Measurements from ENCODE around the gene WNK1. TPM values are rescaled to one million over a fixed set of nuclear protein-coding genes. Genes with fewer than 3 reads are reported as not detected.

Gene WNK1
- total and polyA plus RNA-seq, 2 donors from 2014 or later: 40.2 to 173 TPM

DNA sequence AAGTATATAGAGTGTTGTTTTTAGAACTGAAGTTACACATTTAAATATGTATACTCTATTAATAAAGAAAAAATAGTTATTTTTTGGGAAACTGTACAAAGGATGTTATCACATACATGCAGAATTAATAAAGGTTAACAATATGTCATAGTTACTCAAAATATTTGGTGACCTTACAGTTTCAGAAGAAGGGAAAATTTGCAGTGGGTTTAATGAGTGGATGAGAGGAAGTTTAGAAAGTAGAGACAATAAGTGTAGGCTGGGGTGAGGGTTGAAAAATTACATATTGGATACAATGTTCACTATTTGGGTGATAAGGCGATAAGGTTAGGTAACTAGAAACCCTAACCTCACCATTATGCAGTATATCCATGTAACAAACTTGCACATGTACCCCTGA lies 13.5 kb downstream of the WNK1 start:
- H3K9me3 ChIP-seq (ENCODE audit: control insufficient read depth in 2 of 3, insufficient read depth in 1 of 3, low read length in 3 of 3): no peaks in the 10 kb centered on the region
- DNase-seq (no peak), FAIRE-seq (no peak)
- intact Hi-C loops (cut with DNase I): no loop called here
- no peak overlapping the region for H3K9ac ChIP-seq (ENCODE audit: low read length in 3 of 3)
- no peaks in the 10 kb centered on the region for H3K27me3 ChIP-seq (ENCODE audit: control insufficient read depth, insufficient read depth, low read length)
- TF ChIP-seq, protein P1, sequence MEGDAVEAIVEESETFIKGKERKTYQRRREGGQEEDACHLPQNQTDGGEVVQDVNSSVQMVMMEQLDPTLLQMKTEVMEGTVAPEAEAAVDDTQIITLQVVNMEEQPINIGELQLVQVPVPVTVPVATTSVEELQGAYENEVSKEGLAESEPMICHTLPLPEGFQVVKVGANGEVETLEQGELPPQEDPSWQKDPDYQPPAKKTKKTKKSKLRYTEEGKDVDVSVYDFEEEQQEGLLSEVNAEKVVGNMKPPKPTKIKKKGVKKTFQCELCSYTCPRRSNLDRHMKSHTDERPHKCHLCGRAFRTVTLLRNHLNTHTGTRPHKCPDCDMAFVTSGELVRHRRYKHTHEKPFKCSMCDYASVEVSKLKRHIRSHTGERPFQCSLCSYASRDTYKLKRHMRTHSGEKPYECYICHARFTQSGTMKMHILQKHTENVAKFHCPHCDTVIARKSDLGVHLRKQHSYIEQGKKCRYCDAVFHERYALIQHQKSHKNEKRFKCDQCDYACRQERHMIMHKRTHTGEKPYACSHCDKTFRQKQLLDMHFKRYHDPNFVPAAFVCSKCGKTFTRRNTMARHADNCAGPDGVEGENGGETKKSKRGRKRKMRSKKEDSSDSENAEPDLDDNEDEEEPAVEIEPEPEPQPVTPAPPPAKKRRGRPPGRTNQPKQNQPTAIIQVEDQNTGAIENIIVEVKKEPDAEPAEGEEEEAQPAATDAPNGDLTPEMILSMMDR (IDR thresholded peaks at IDR 0.05; ENCODE audit: borderline replicate concordance, extremely low read depth, insufficient read depth): no peak
- H3K36me3 ChIP-seq (ENCODE audit: control insufficient read depth in 2 of 3, insufficient read depth in 3 of 3, low read length in 3 of 3): no peaks in the 10 kb centered on the region
- no peaks in the 10 kb centered on the region for H3K4me1 ChIP-seq (ENCODE audit: control insufficient read depth in 2 of 3, insufficient read depth in 2 of 3, low read depth in 1 of 3, low read length in 3 of 3)
- H3K4me3 ChIP-seq (ENCODE audit: low read length in 3 of 3): no peak overlapping the region
- H3K27ac ChIP-seq (ENCODE audit: low read depth in 2 of 2, low read length in 2 of 2): no peak overlapping the region

DNA sequence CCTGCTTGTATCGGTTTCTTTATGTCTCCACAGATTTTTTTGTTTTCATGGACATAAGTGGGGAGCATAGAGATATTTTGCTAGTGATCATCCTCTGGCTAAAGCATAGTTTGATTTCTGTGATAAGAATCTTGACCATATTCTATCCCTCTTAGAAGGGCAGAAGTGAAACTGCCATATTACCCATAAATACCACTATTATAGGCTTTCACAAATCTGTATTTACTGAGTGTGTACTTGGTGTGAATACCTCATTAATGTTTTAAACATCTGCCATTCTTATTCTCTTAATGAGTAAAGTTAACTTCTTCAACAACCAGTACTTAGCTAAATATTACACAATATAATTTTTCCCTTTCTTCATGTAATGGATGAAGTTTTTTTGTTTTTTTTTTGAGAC lies 16.1 kb downstream of the WNK1 start:
- Histone ChIP-seq H3K27me3 (ENCODE audit: control insufficient read depth, insufficient read depth, low read length) (no peaks in the 10 kb centered on the region), H3K9me3 (ENCODE audit: control insufficient read depth in 2 of 3, insufficient read depth in 1 of 3, low read length in 3 of 3) (no peaks in the 10 kb centered on the region), H3K36me3 (ENCODE audit: control insufficient read depth in 2 of 3, insufficient read depth in 3 of 3, low read length in 3 of 3) (no peaks in the 10 kb centered on the region), H3K9ac (ENCODE audit: low read length in 3 of 3) (no peak overlapping the region), H3K27ac (ENCODE audit: low read depth in 2 of 2, low read length in 2 of 2) (no peak overlapping the region), H3K4me3 (ENCODE audit: low read length in 3 of 3) (no peak overlapping the region), H3K4me1 (ENCODE audit: control insufficient read depth in 2 of 3, insufficient read depth in 2 of 3, low read depth in 1 of 3, low read length in 3 of 3) (no peaks in the 10 kb centered on the region)
- DNase-seq (no peak), FAIRE-seq (no peak)
- TF ChIP-seq, protein P1 (IDR thresholded peaks at IDR 0.05; ENCODE audit: borderline replicate concordance, extremely low read depth, insufficient read depth): no peak
- intact Hi-C loops (cut with DNase I): no loop called here

DNA sequence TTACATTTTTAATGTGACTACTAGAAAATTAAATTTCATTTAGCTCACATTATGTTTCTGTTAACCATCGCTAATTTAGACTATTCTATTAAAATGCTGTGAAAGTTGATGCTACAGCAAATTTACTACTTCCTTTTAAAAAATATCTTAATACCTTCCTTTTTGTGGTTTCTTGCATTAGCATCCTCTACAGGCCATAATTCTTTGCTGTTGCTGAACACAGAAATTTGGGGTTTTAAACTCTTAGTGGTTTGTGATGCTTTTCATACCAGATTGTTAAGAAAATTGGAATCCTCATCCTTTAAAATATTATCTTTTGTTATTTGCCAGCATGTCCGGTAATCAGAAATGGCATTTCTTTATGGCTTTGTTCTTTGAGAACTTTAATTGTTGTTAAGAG lies 18.1 kb downstream of the WNK1 start:
- TF ChIP-seq, protein P1 (IDR thresholded peaks at IDR 0.05; ENCODE audit: borderline replicate concordance, extremely low read depth, insufficient read depth): no peak
- Histone ChIP-seq H3K9me3 (ENCODE audit: control insufficient read depth in 2 of 3, insufficient read depth in 1 of 3, low read length in 3 of 3) (no peaks in the 10 kb centered on the region), H3K27ac (ENCODE audit: low read depth in 2 of 2, low read length in 2 of 2) (no peak overlapping the region), H3K4me3 (ENCODE audit: low read length in 3 of 3) (no peak overlapping the region), H3K27me3 (ENCODE audit: control insufficient read depth, insufficient read depth, low read length) (no peaks in the 10 kb centered on the region), H3K4me1 (ENCODE audit: control insufficient read depth in 2 of 3, insufficient read depth in 2 of 3, low read depth in 1 of 3, low read length in 3 of 3) (no peaks in the 10 kb centered on the region), H3K9ac (ENCODE audit: low read length in 3 of 3) (no peak overlapping the region), H3K36me3 (ENCODE audit: control insufficient read depth in 2 of 3, insufficient read depth in 3 of 3, low read length in 3 of 3) (no peaks in the 10 kb centered on the region)
- no peak for DNase-seq
- intact Hi-C loops (cut with DNase I): no loop called here
- FAIRE-seq: no peak

DNA sequence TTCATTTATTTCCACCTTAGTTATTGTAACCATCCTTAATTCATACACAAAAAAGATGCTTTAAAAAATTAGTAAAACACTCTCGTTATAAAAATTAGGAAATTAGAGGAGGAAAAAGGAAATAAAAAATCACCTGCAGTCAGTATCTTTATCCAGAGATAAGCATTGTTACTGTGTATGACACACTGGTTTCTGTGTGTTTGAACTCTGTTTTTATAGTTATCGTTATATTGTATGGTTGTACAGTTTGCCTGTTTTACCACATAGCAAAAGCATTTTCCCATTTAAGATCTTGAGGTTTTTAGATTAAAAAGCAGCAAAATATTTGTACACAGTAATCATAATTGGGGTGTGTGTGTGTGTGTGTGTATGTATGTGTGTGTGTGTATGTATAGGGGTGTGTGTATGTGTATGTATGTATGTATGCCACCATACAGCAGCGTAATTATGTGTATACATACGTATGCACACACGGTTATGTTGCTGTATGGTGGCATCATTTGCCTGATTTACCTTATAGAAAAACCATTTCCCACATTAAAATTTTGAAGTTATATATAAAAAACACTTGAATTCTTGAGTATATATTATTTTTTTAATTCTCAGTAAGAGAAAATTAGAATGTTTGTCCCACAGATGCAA lies 19.8 kb downstream of the WNK1 start:
- Histone ChIP-seq H3K27me3 (ENCODE audit: control insufficient read depth, insufficient read depth, low read length) (no peaks in the 10 kb centered on the region), H3K27ac (ENCODE audit: low read depth in 2 of 2, low read length in 2 of 2) (no peak overlapping the region), H3K4me1 (ENCODE audit: control insufficient read depth in 2 of 3, insufficient read depth in 2 of 3, low read depth in 1 of 3, low read length in 3 of 3) (no peaks in the 10 kb centered on the region), H3K4me3 (ENCODE audit: low read length in 3 of 3) (no peak overlapping the region), H3K9ac (ENCODE audit: low read length in 3 of 3) (no peak overlapping the region), H3K36me3 (ENCODE audit: control insufficient read depth in 2 of 3, insufficient read depth in 3 of 3, low read length in 3 of 3) (no peaks in the 10 kb centered on the region), H3K9me3 (ENCODE audit: control insufficient read depth in 2 of 3, insufficient read depth in 1 of 3, low read length in 3 of 3) (no peaks in the 10 kb centered on the region)
- FAIRE-seq (no peak), DNase-seq (no peak)
- TF ChIP-seq, protein P1 (IDR thresholded peaks at IDR 0.05; ENCODE audit: borderline replicate concordance, extremely low read depth, insufficient read depth): no peak
- intact Hi-C loops (cut with DNase I): no loop called here
